K562 (cell line): Measurements from ENCODE around the gene TERB1. TPM values are rescaled to one million over a fixed set of nuclear protein-coding genes. Genes with fewer than 3 reads are reported as not detected.

Experiments
- ATAC-seq: fragments of 200-7000 bp; cut with Tn5 transposase; 3 replicates; pipeline ENCODE4 v1.9.1; 2020; ENCODE audit warnings: moderate library complexity
- BruUV-seq: library from RNA; stranded (reverse); fragments of 400-500 nt; replicated peaks from 2 replicates; lab custom pipeline; 2021; lab: Mats Ljungman, UMichigan
- CTCF ChIA-PET: fragments of 300-600 bp; formaldehyde crosslinking; extraction: SDS; loops from one replicate; lab custom pipeline; 2021; ENCODE audit warnings: low intra/inter-chr PET ratio; lab: Yijun Ruan, JAX
- POLR2A ChIA-PET: fragments of 300-600, 350-650 bp; sonication (Branson Sonifier 250); formaldehyde crosslinking; extraction: SDS; loops from one replicate; lab custom pipeline; 2021; ENCODE audit warnings: antibody characterized with exemption, inconsistent platforms; lab: Yijun Ruan, JAX
- DNase-seq, 4 experiments: peaks; one replicate each; pipeline versions ENCODE4 v3.0.0 to v3.0.0-alpha.2; 2011 to 2018; ENCODE audit warnings: low spot score in 3 of 4, mixed read lengths in 3 of 4; ENCODE audit errors: extremely low read depth in 1 of 4
- FAIRE-seq: peaks from 2 replicates; lab custom pipeline; 2011; peaks lifted over from hg19 to GRCh38; lab: Jason Lieb, UNC
- H2AFZ ChIP-seq: 2 replicates; pipeline ENCODE4 v1.6.0; 2011; ENCODE audit warnings: low read depth, low read length, control low read depth, inconsistent platforms
- H3K27ac ChIP-seq: fragments of 200-600 bp; 3 replicates; pipeline ENCODE4 v1.8.0; 2011; ENCODE audit warnings: low read depth, mild to moderate bottlenecking, control low read depth, inconsistent platforms, low read length, moderate library complexity, mixed read lengths; ENCODE audit errors: extremely low read depth
- H3K27me3 ChIP-seq, 2 experiments: fragments of 300-600 bp in 1 of 2; 2 replicates in 1 of 2; 3 replicates in 1 of 2; pipeline versions ENCODE4 v1.6.0 to v1.8.0; 2011; ENCODE audit warnings: inconsistent platforms in 2 of 2, low read length in 2 of 2, mild to moderate bottlenecking in 1 of 2, mixed read lengths in 1 of 2, moderate library complexity in 1 of 2; ENCODE audit not compliant: control insufficient read depth in 2 of 2, insufficient read depth in 2 of 2
- H3K36me3 ChIP-seq: fragments of 300-600 bp; 3 replicates; pipeline ENCODE4 v1.8.0; 2011; ENCODE audit warnings: mild to moderate bottlenecking, low read length, inconsistent platforms; ENCODE audit not compliant: control insufficient read depth, insufficient read depth
- H3K4me1 ChIP-seq, 2 experiments: fragments of 200-600 bp in 1 of 2; replicated peaks in 1 of 2; 2 replicates in 1 of 2; 3 replicates in 1 of 2; pipeline versions ENCODE4 v1.5.1 to v1.8.0; 2011; ENCODE audit warnings: inconsistent platforms in 2 of 2, low read length in 2 of 2, mild to moderate bottlenecking in 1 of 2, mixed read lengths in 1 of 2, moderate library complexity in 1 of 2; ENCODE audit not compliant: control insufficient read depth in 2 of 2, insufficient read depth in 2 of 2
- H3K4me2 ChIP-seq: 2 replicates; pipeline ENCODE4 v1.6.1; 2011; ENCODE audit warnings: low read length, control low read depth, inconsistent platforms, mixed read lengths; ENCODE audit not compliant: insufficient read depth
- H3K4me3 ChIP-seq: fragments of 200-600 bp; sonication (generic), shearing (Covaris generic); 2 replicates; pipeline ENCODE4 v1.5.1; 2016; ENCODE audit warnings: control low read depth, inconsistent platforms
- H3K79me2 ChIP-seq: fragments of 200-600 bp; 3 replicates; pipeline ENCODE4 v1.8.0; 2011; ENCODE audit warnings: low read length, inconsistent platforms; ENCODE audit not compliant: control insufficient read depth, insufficient read depth
- H3K9ac ChIP-seq, 2 experiments: 2 replicates each; pipeline versions ENCODE4 v1.6.0 to v1.6.1; 2011; ENCODE audit warnings: low read depth in 2 of 2, low read length in 2 of 2, control low read depth in 1 of 2, inconsistent platforms in 1 of 2, mild to moderate bottlenecking in 1 of 2, mixed read lengths in 1 of 2; ENCODE audit not compliant: insufficient read depth in 1 of 2
- H3K9me1 ChIP-seq: one replicate; pipeline ENCODE4 v1.6.0; 2011; ENCODE audit warnings: inconsistent platforms, mild to moderate bottlenecking, low read length, moderate library complexity; ENCODE audit not compliant: control insufficient read depth, insufficient read depth
- H3K9me3 ChIP-seq: replicated peaks from 2 replicates; pipeline ENCODE4 v1.5.1; 2011; ENCODE audit warnings: low read depth, low read length, inconsistent platforms; ENCODE audit not compliant: control insufficient read depth, insufficient read depth
- H4K20me1 ChIP-seq: replicated peaks from 2 replicates; pipeline ENCODE4 v1.6.1; 2011; ENCODE audit warnings: low read length, inconsistent platforms, mixed read lengths; ENCODE audit not compliant: control insufficient read depth, insufficient read depth
- BACH1 ChIP-seq: fragments of 200-800 bp; sonication (Bioruptor generic); IDR thresholded peaks from 2 replicates; pipeline ENCODE4 v1.6.1; 2016; ENCODE audit warnings: missing genetic modification characterization, missing compliant biosample characterization
- DMBX1 ChIP-seq: fragments of 250-450 bp; sonication (Bioruptor Pico); IDR thresholded peaks from 2 replicates; pipeline ENCODE4 v1.8.0; 2022; ENCODE audit warnings: inconsistent platforms, mild to moderate bottlenecking, moderate library complexity, borderline replicate concordance
- MTA1 ChIP-seq: fragments of 450-650 bp; IDR thresholded peaks from 2 replicates; pipeline ENCODE4 v1.6.1; 2017; ENCODE audit warnings: borderline replicate concordance
- RBM22 ChIP-seq: fragments of 200-400 bp; formaldehyde crosslinking; IDR thresholded peaks from 2 replicates; pipeline ENCODE4 v1.6.1; 2018; ENCODE audit warnings: low read length, low read depth; ENCODE audit not compliant: poor library complexity, severe bottlenecking
- SRF ChIP-seq, 2 experiments: fragments of 250-450, 450-650 bp in 1 of 2; sonication (Bioruptor Pico) in 1 of 2; sonication (generic) in 1 of 2; formaldehyde crosslinking; IDR thresholded peaks; 2 replicates each; pipeline versions ENCODE4 v1.5.0 to v1.5.1; 2020 to 2022; ENCODE audit warnings: mild to moderate bottlenecking in 1 of 2, missing genetic modification reagents in 1 of 2
- TAF1 ChIP-seq: IDR thresholded peaks from 2 replicates; pipeline ENCODE4 v1.6.1; 2011; ENCODE audit warnings: mild to moderate bottlenecking, low read length, moderate library complexity; ENCODE audit not compliant: insufficient read depth, control insufficient read depth, severe bottlenecking; ENCODE audit errors: extremely low read depth
- TAF15 ChIP-seq: fragments of 200-400 bp; formaldehyde crosslinking; IDR thresholded peaks from 2 replicates; pipeline ENCODE4 v1.6.1; 2017; ENCODE audit warnings: mild to moderate bottlenecking, low read depth, low read length, moderate library complexity
- ZNF140 ChIP-seq: fragments of 250-450 bp; sonication (Bioruptor Pico); IDR thresholded peaks from 2 replicates; pipeline ENCODE4 v1.8.0; 2021; ENCODE audit warnings: moderate library complexity, mild to moderate bottlenecking, inconsistent platforms
- ZNF609 ChIP-seq: sonication (generic); formaldehyde crosslinking; IDR thresholded peaks from 2 replicates; pipeline ENCODE4 v1.8.1; 2023; ENCODE audit warnings: missing genetic modification reagents, mild to moderate bottlenecking, borderline replicate concordance
- WGBS: fragments of 100-300 bp; shearing (Covaris generic); methylation state at CpG from one replicate; pipeline ENCODE4 v1.1.6; 2016; ENCODE audit warnings: low coverage, mixed read lengths; ENCODE audit not compliant: insufficient coverage; ENCODE audit errors: missing lambda C conversion rate; 5-methylcytosine and 5-hydroxymethylcytosine counted together
- in situ Hi-C: fragments of 300-500 bp; cut with MboI; formaldehyde crosslinking; loops from 4 replicates; pipeline ENCODE4 v1.15.0; 2018; ENCODE audit warnings: inconsistent platforms, mixed read lengths
- intact Hi-C: fragments of 100-400 bp; cut with micrococcal nuclease; formaldehyde crosslinking; loops from 2 replicates; pipeline ENCODE4 v1.14.2; 2022
- polyA plus RNA-seq, 8 experiments: library from polyadenylated mRNA; depleted of rRNA in 4 of 8; stranded (reverse) in 5 of 8; unstranded in 3 of 8; fragments of >200 nt; fragmentation: Nextera tagmentation in 2 of 8; fragmentation: Illumina TruSeq in 1 of 8; extraction: Ambion mirVana in 2 of 8; extraction: Trizol in 1 of 8; gene quantifications; 2 replicates each; pipeline versions ENCODE4 v1.2.1 to v1.2.3, GENCODE V29; 2011 to 2014; ENCODE audit warnings: inconsistent platforms in 1 of 8, missing spikeins in 1 of 8
- total RNA-seq, 7 experiments: library from RNA; depleted of rRNA in 6 of 7; stranded (reverse); fragments of >200 nt in 6 of 7; fragmentation: Illumina TruSeq in 2 of 7; extraction: Trizol in 2 of 7; gene quantifications; 2 replicates each; pipeline versions ENCODE4 v1.2.1 to v1.2.3, GENCODE V29; 2011 to 2021; ENCODE audit warnings: low replicate concordance in 1 of 7
- TF ChIP-seq, protein P1 (sequence below): sonication (generic); formaldehyde crosslinking; IDR thresholded peaks from 2 replicates; pipeline ENCODE4 v1.8.1; 2023; ENCODE audit warnings: mild to moderate bottlenecking, missing genetic modification reagents

The TERB1 gene
- total and polyA plus RNA-seq, 9 of the 15 experiments (the other 6 are each of a cell fraction or from before 2014, with no cell fraction given), result not detected

DNA sequence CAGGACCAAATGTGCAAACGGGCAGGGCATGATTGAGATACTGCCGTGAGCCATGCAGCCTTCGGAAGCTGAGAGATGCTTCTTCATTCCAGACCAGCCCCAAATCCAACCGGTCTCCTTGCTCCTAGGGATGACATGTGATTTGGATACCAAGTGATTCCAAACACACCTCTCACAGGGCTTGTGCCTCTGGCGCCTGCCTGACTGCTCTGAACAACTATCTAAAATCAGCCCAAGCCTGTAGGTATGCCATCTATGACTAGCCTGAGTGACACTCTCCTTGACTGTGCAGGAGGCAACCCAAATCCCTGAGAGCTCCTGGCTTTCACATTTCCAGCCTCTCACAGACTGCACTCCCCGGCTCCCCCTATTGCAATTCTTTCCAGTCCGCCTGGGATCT is 70.3 kb downstream of the TERB1 start:
- H2AFZ ChIP-seq, result no peak overlapping the region
- no TSS peak for BruUV-seq
- H3K9me1 ChIP-seq, result no peaks in the 10 kb centered on the region
- no peaks in the 10 kb centered on the region for H3K79me2 ChIP-seq
- no peak for DNase-seq
- ATAC-seq, result no peak
- no peaks in the 10 kb centered on the region; the same call in 1 of the 2 replicates for H4K20me1 ChIP-seq
- no peaks in the 10 kb centered on the region for H3K4me1 ChIP-seq
- POLR2A ChIA-PET, result interaction anchor here (0.6 to 5.4 kb wide), 5 partner anchors 10 to 142 kb away, joined by 3 to 33 read pairs (median 4); no protein-coding TSS in a partner anchor
- H3K4me3 ChIP-seq, result no peak overlapping the region
- CTCF ChIA-PET, result no interaction called here
- peaks cover 94% of the 10 kb centered on the region for H3K36me3 ChIP-seq
- FAIRE-seq, result no peak
- WGBS, result 70% methylated on average over 7 of the region's 7 CpGs
- no peaks in the 10 kb centered on the region for H3K27me3 ChIP-seq
- no peak overlapping the region for H3K4me2 ChIP-seq
- in situ Hi-C loops (no loop called here), intact Hi-C loops (no loop called here)
- no peak overlapping the region for H3K27ac ChIP-seq
- no peaks in the 10 kb centered on the region for H3K9me3 ChIP-seq
- no peak overlapping the region for H3K9ac ChIP-seq
- TF ChIP-seq ZNF609 (CRISPR knock-in tag) (no peak), TAF15 (no peak), MTA1 (no peak), TAF1 (no peak), DMBX1 (CRISPR knock-in tag) (no peak), BACH1 (tag) (no peak), RBM22 (no peak), ZNF140 (CRISPR knock-in tag) (no peak), SRF (CRISPR knock-in tag; IDR thresholded peaks at IDR 0.05) (no peak)
- TF ChIP-seq, protein P1, sequence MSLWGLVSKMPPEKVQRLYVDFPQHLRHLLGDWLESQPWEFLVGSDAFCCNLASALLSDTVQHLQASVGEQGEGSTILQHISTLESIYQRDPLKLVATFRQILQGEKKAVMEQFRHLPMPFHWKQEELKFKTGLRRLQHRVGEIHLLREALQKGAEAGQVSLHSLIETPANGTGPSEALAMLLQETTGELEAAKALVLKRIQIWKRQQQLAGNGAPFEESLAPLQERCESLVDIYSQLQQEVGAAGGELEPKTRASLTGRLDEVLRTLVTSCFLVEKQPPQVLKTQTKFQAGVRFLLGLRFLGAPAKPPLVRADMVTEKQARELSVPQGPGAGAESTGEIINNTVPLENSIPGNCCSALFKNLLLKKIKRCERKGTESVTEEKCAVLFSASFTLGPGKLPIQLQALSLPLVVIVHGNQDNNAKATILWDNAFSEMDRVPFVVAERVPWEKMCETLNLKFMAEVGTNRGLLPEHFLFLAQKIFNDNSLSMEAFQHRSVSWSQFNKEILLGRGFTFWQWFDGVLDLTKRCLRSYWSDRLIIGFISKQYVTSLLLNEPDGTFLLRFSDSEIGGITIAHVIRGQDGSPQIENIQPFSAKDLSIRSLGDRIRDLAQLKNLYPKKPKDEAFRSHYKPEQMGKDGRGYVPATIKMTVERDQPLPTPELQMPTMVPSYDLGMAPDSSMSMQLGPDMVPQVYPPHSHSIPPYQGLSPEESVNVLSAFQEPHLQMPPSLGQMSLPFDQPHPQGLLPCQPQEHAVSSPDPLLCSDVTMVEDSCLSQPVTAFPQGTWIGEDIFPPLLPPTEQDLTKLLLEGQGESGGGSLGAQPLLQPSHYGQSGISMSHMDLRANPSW (CRISPR knock-in tag), result no peak
